Measurements from ENCODE around the gene ZNF710. TPM values are rescaled to one million over a fixed set of nuclear protein-coding genes. Genes with fewer than 3 reads are reported as not detected.

ZNF710 gene
- total and polyA plus RNA-seq, 9 of the 15 experiments (the other 6 are each of a cell fraction or from before 2014, with no cell fraction given): 0.56 to 14.2 (median 5.2) TPM

GRCh38 chr15:89982315-89983055 lies 18.6 kb upstream of the ZNF710 start (continued):
- TF ChIP-seq ZBTB2 (IDR thresholded peaks at IDR 0.05): no peak

GRCh38 chr15:89984001-89984400 lies 17.1 kb upstream of the ZNF710 start:
- BruUV-seq (replicated peaks): no TSS peak
- ATAC-seq (no peak), DNase-seq (ENCODE audit: extremely low read depth in 1 of 4, low spot score in 3 of 4) (no peak), FAIRE-seq (no peak)
- CTCF ChIA-PET (ENCODE audit: low intra/inter-chr PET ratio): no interaction called here
- no peak overlapping the region for H3K4me3 ChIP-seq
- no peak overlapping the region for H3K9ac ChIP-seq (ENCODE audit: insufficient read depth in 1 of 2, low read depth in 2 of 2, low read length in 2 of 2)
- no peak overlapping the region for H3K4me2 ChIP-seq (ENCODE audit: insufficient read depth, low read length)
- no peak overlapping the region for H3K27ac ChIP-seq (ENCODE audit: extremely low read depth, low read depth, low read length)
- no peaks in the 10 kb centered on the region for H3K79me2 ChIP-seq (ENCODE audit: control insufficient read depth, insufficient read depth, low read length)
- WGBS (ENCODE audit: insufficient coverage, low coverage, missing lambda C conversion rate): 20% methylated on average over 2 of the region's 2 CpGs
- H4K20me1 ChIP-seq (replicated peaks; ENCODE audit: control insufficient read depth, insufficient read depth, low read length): no peaks in the 10 kb centered on the region
- H3K4me1 ChIP-seq (replicated peaks in 1 of 2; ENCODE audit: control insufficient read depth in 2 of 2, insufficient read depth in 2 of 2, low read length in 2 of 2): no peaks in the 10 kb centered on the region; a peak in 1 of 5 replicates
- TF ChIP-seq ZNF512 (tag; IDR thresholded peaks at IDR 0.05) (peak; percentile 73), ESRRA (IDR thresholded peaks at IDR 0.05; ENCODE audit: borderline replicate concordance, low read depth) (no peak), ZNF41 (CRISPR knock-in tag; conservative IDR thresholded peaks at IDR 0.05) (no peak)
- H3K36me3 ChIP-seq (ENCODE audit: control insufficient read depth, insufficient read depth, low read length): no peaks in the 10 kb centered on the region
- no peak overlapping the region for H2AFZ ChIP-seq (ENCODE audit: low read depth, low read length)
- in situ Hi-C loops (cut with MboI): no loop called here
- H3K27me3 ChIP-seq (ENCODE audit: control insufficient read depth in 2 of 2, insufficient read depth in 2 of 2, low read length in 2 of 2): peaks cover 2 to 6% of the 10 kb centered on the region in 2 experiments; a peak in 2 of 5 replicates
- POLR2A ChIA-PET: interaction anchor here (0.7 to 0.8 kb wide), 2 partner anchors 15 to 228 kb away, joined by 3 read pairs; no protein-coding TSS in a partner anchor
- intact Hi-C loops (cut with micrococcal nuclease): no loop called here
- no peaks in the 10 kb centered on the region for H3K9me1 ChIP-seq (ENCODE audit: control insufficient read depth, insufficient read depth, low read length)
- peaks cover 3% of the 10 kb centered on the region for H3K9me3 ChIP-seq (replicated peaks; ENCODE audit: control insufficient read depth, insufficient read depth, low read depth, low read length)

Measured in K562 (cell line).